Activated T-helper 2 cell treated with anti-CD3 and anti-CD28 coated beads, Interferon-gamma antibody, Interleukin-2, Interleukin-4, amounts not matched to agents 10 μg/mL and 5 μg/mL and 100 μg/mL, durations not matched to agents 14 hours and 24 hours and 36 hours (primary cell): Measurements from ENCODE around the gene CACNB1. TPM values are rescaled to one million over a fixed set of nuclear protein-coding genes. Genes with fewer than 3 reads are reported as not detected.
A peak's percentile ranks its signal among the peaks of the same experiment; 100 is the strongest.

Source experiments
- DNase-seq: peaks from one replicate; pipeline ENCODE4 v3.0.0; 2021; ENCODE audit warnings: low spot score
- H3K27ac Mint-ChIP-seq: one replicate; pipeline ENCODE4 v1.8.0; 2021; ENCODE audit warnings: mixed read lengths
- H3K27me3 Mint-ChIP-seq: one replicate; pipeline ENCODE4 v1.8.0; 2021; ENCODE audit warnings: low read depth, mixed read lengths
- H3K36me3 Mint-ChIP-seq: one replicate; pipeline ENCODE4 v1.8.0; 2021; ENCODE audit warnings: low read depth, mixed read lengths
- H3K4me1 Mint-ChIP-seq: one replicate; pipeline ENCODE4 v1.8.0; 2021; ENCODE audit warnings: low read depth, mixed read lengths
- H3K4me3 Mint-ChIP-seq: one replicate; pipeline ENCODE4 v1.8.0; 2021; ENCODE audit warnings: low read depth, mild to moderate bottlenecking, moderate library complexity, mixed read lengths
- H3K9me3 Mint-ChIP-seq: one replicate; pipeline ENCODE4 v1.8.0; 2021; ENCODE audit warnings: mixed read lengths
- intact Hi-C: fragments of 100-400 bp; cut with micrococcal nuclease; formaldehyde crosslinking; loops from one replicate; pipeline ENCODE4 v1.15.1; 2023
- total RNA-seq: library from RNA; stranded (reverse); gene quantifications from 2 replicates; pipeline ENCODE4 v1.2.3, GENCODE V29; 2022

The CACNB1 gene
- total RNA-seq, 1 donor from 2014 or later: 21.1 TPM

GRCh38 chr17:39165178-39165840, 32.2 kb downstream of the CACNB1 start:
- H3K36me3 Mint-ChIP-seq: no peaks in the 10 kb centered on the region
- intact Hi-C loops: loop anchor here (10.0 kb wide), 1 partner anchor 69 kb away; no protein-coding TSS in a partner anchor
- H3K27me3 Mint-ChIP-seq: peaks cover 30% of the 10 kb centered on the region
- H3K9me3 Mint-ChIP-seq: peaks cover 3% of the 10 kb centered on the region
- H3K4me1 Mint-ChIP-seq: peaks cover 14% of the 10 kb centered on the region
- H3K4me3 Mint-ChIP-seq: peak overlapping the region; percentile 86
- no peak for DNase-seq
- no peak overlapping the region for H3K27ac Mint-ChIP-seq

GRCh38 chr17:39164675-39165143, 32.8 kb downstream of the CACNB1 start:
- peak; percentile 68 for DNase-seq
- H3K4me1 Mint-ChIP-seq: peaks cover 14% of the 10 kb centered on the region
- H3K36me3 Mint-ChIP-seq: no peaks in the 10 kb centered on the region
- peak overlapping the region; percentile 86 for H3K4me3 Mint-ChIP-seq
- peaks cover 30% of the 10 kb centered on the region for H3K27me3 Mint-ChIP-seq
- peaks cover 3% of the 10 kb centered on the region for H3K9me3 Mint-ChIP-seq
- intact Hi-C loops: loop anchor here (10.0 kb wide), 1 partner anchor 70 kb away; no protein-coding TSS in a partner anchor
- peak overlapping the region; percentile 13 for H3K27ac Mint-ChIP-seq

- Mint-ChIP-seq H3K4me3 (no peak overlapping the region), H3K36me3 (no peaks in the 10 kb centered on the region), H3K4me1 (peaks cover 8% of the 10 kb centered on the region), H3K27me3 (peaks cover 26% of the 10 kb centered on the region), H3K9me3 (no peaks in the 10 kb centered on the region), H3K27ac (no peak overlapping the region)
- DNase-seq: no peak
- intact Hi-C loops: loop anchor here (10.0 kb wide), 1 partner anchor 73 kb away; no protein-coding TSS in a partner anchor
These were observed 35.5 kb downstream of the CACNB1 start for GRCh38 chr17:39161962-39162361.

GRCh38 chr17:39158623-39159022, 38.8 kb downstream of the CACNB1 start:
- Mint-ChIP-seq H3K27me3 (peaks cover 3% of the 10 kb centered on the region), H3K27ac (no peak overlapping the region), H3K4me1 (no peaks in the 10 kb centered on the region), H3K9me3 (no peaks in the 10 kb centered on the region), H3K36me3 (no peaks in the 10 kb centered on the region), H3K4me3 (no peak overlapping the region)
- intact Hi-C loops: no loop called here
- DNase-seq: no peak

- H3K4me3 Mint-ChIP-seq: no peak overlapping the region
- peaks cover 6% of the 10 kb centered on the region for H3K27me3 Mint-ChIP-seq
- H3K27ac Mint-ChIP-seq: no peak overlapping the region
- no peak for DNase-seq
- H3K36me3 Mint-ChIP-seq: no peaks in the 10 kb centered on the region
- H3K4me1 Mint-ChIP-seq: peaks cover 16% of the 10 kb centered on the region
- no peaks in the 10 kb centered on the region for H3K9me3 Mint-ChIP-seq
- intact Hi-C loops: no loop called here
These were observed 41.0 kb downstream of the CACNB1 start for GRCh38 chr17:39156491-39156890.

- intact Hi-C loops: no loop called here
- peaks cover 8% of the 10 kb centered on the region for H3K27me3 Mint-ChIP-seq
- H3K27ac Mint-ChIP-seq: no peak overlapping the region
- no peak overlapping the region for H3K4me3 Mint-ChIP-seq
- H3K9me3 Mint-ChIP-seq: no peaks in the 10 kb centered on the region
- DNase-seq: no peak
- H3K4me1 Mint-ChIP-seq: peaks cover 16% of the 10 kb centered on the region
- H3K36me3 Mint-ChIP-seq: no peaks in the 10 kb centered on the region
These were observed 41.8 kb downstream of the CACNB1 start for GRCh38 chr17:39155654-39156053.

GRCh38 chr17:39153599-39154051, 43.8 kb downstream of the CACNB1 start:
- Mint-ChIP-seq H3K4me1 (peaks cover 16% of the 10 kb centered on the region), H3K27ac (peak overlapping the region; percentile 84), H3K4me3 (peak overlapping the region; percentile 95), H3K9me3 (no peaks in the 10 kb centered on the region), H3K27me3 (peaks cover 26% of the 10 kb centered on the region), H3K36me3 (no peaks in the 10 kb centered on the region)
- peak; percentile 84 for DNase-seq
- intact Hi-C loops: loop anchor here (1.0 to 5.0 kb wide), 9 partner anchors 44 to 401 kb away; partner anchors contain the start of genes CACNB1, LASP1, PIP4K2B and PSMB3

GRCh38 chr17:39151943-39152818, 45.3 kb downstream of the CACNB1 start:
- no peaks in the 10 kb centered on the region for H3K9me3 Mint-ChIP-seq
- intact Hi-C loops: loop anchor here (5.0 kb wide), 8 partner anchors 45 to 400 kb away; partner anchors contain the start of genes CACNB1, LASP1, PIP4K2B and PSMB3
- DNase-seq: no peak
- H3K27me3 Mint-ChIP-seq: peaks cover 29% of the 10 kb centered on the region
- H3K4me1 Mint-ChIP-seq: peaks cover 16% of the 10 kb centered on the region
- no peaks in the 10 kb centered on the region for H3K36me3 Mint-ChIP-seq
- peak overlapping the region; percentile 95 for H3K4me3 Mint-ChIP-seq
- no peak overlapping the region for H3K27ac Mint-ChIP-seq

- DNase-seq: no peak
These were observed 46.1 kb downstream of the CACNB1 start, which contains the start of gene PLXDC1 for GRCh38 chr17:39151150-39151942. Gene PLXDC1, minus strand, starts transcription at chr17:39151637. Its CDS starts 200 bp downstream, at chr17:39151437.

GRCh38 chr17:39150795-39151149, 46.7 kb downstream of the CACNB1 start:
- Mint-ChIP-seq H3K4me1 (peaks cover 16% of the 10 kb centered on the region), H3K36me3 (no peaks in the 10 kb centered on the region)

More at GRCh38 chr17:39151150-39151942, 46.1 kb downstream of the CACNB1 start, which contains the start of gene PLXDC1:
- peaks cover 29% of the 10 kb centered on the region for H3K27me3 Mint-ChIP-seq
- peak within 1 kb of the TSS; percentile 95 for H3K4me3 Mint-ChIP-seq
- intact Hi-C loops: loop anchor here (5.0 kb wide), 8 partner anchors 46 to 399 kb away; partner anchors contain the start of genes CACNB1, LASP1, PIP4K2B and PSMB3
- no peaks in the 10 kb centered on the region for H3K9me3 Mint-ChIP-seq
- no peak within 1 kb of the TSS for H3K27ac Mint-ChIP-seq
- no peaks in the 10 kb centered on the region for H3K36me3 Mint-ChIP-seq
- H3K4me1 Mint-ChIP-seq: peaks cover 16% of the 10 kb centered on the region

GRCh38 chr17:39150104-39150634, 47.3 kb downstream of the CACNB1 start:
- DNase-seq: no peak
- intact Hi-C loops: loop anchor here (5.0 kb wide), 8 partner anchors 47 to 398 kb away; partner anchors contain the start of genes CACNB1, LASP1, PIP4K2B and PSMB3
- Mint-ChIP-seq H3K27ac (no peak overlapping the region), H3K4me1 (peaks cover 16% of the 10 kb centered on the region), H3K27me3 (peaks cover 29% of the 10 kb centered on the region), H3K4me3 (peak overlapping the region; percentile 4), H3K9me3 (no peaks in the 10 kb centered on the region), H3K36me3 (no peaks in the 10 kb centered on the region)

More at GRCh38 chr17:39150795-39151149, 46.7 kb downstream of the CACNB1 start:
- no peak for DNase-seq
- H3K27ac Mint-ChIP-seq: no peak overlapping the region
- H3K4me3 Mint-ChIP-seq: peak overlapping the region; percentile 23
- H3K27me3 Mint-ChIP-seq: peaks cover 29% of the 10 kb centered on the region
- no peaks in the 10 kb centered on the region for H3K9me3 Mint-ChIP-seq
- intact Hi-C loops: loop anchor here (5.0 kb wide), 8 partner anchors 47 to 398 kb away; partner anchors contain the start of genes CACNB1, LASP1, PIP4K2B and PSMB3
